ENCODE data around the gene UTP14C.

UTP14C gene

DNA sequence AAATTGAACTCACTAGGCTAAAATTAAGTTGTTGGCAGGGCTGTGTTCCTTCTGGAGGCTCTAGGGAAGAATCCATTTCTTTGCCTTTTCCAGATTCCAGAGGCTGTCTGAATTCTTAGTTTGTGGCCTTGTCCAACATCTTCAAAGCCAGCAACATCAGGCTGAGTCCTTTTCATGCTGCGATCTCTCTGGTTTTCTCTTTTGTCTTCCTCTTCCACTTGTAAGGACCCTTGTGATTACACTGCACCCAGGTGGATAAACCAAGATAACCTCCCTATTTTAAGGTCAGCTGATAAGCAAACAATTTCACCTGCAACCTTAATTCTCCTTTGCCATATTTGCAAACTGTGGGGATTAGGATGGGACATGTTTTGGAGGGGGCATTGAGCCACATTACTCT lies 11.5 kb downstream of the UTP14C start:
- TF ChIP-seq, protein P1, sequence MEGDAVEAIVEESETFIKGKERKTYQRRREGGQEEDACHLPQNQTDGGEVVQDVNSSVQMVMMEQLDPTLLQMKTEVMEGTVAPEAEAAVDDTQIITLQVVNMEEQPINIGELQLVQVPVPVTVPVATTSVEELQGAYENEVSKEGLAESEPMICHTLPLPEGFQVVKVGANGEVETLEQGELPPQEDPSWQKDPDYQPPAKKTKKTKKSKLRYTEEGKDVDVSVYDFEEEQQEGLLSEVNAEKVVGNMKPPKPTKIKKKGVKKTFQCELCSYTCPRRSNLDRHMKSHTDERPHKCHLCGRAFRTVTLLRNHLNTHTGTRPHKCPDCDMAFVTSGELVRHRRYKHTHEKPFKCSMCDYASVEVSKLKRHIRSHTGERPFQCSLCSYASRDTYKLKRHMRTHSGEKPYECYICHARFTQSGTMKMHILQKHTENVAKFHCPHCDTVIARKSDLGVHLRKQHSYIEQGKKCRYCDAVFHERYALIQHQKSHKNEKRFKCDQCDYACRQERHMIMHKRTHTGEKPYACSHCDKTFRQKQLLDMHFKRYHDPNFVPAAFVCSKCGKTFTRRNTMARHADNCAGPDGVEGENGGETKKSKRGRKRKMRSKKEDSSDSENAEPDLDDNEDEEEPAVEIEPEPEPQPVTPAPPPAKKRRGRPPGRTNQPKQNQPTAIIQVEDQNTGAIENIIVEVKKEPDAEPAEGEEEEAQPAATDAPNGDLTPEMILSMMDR (IDR thresholded peaks at IDR 0.05): no peak

- TF ChIP-seq, protein P1 (IDR thresholded peaks at IDR 0.05): no peak
These were observed 19.2 kb downstream of the UTP14C start for GRCh38 chr13:52043675-52044074.

GRCh38 chr13:52047463-52047862 lies 23.0 kb downstream of the UTP14C start:
- TF ChIP-seq, protein P1 (IDR thresholded peaks at IDR 0.05): no peak

DNA sequence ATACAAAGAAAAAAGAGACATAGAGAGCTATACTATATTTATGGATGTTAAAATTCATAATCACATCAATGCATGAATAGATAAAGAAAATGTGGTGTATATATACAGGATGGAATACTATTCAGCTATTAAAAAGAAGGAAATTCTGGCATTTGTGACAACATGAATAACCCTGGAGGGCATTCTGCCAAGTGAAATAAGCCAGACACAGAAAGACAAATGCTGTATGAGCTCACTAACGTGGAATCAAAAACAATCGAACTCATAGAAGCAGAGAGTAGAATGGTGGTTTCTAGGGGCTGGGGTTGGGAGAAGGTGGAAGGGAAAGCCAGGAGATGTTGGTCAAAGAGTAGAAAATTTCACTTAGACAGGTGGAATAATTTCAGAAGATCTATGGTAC lies 24.0 kb downstream of the UTP14C start:
- TF ChIP-seq, protein P1 (IDR thresholded peaks at IDR 0.05): no peak

DNA sequence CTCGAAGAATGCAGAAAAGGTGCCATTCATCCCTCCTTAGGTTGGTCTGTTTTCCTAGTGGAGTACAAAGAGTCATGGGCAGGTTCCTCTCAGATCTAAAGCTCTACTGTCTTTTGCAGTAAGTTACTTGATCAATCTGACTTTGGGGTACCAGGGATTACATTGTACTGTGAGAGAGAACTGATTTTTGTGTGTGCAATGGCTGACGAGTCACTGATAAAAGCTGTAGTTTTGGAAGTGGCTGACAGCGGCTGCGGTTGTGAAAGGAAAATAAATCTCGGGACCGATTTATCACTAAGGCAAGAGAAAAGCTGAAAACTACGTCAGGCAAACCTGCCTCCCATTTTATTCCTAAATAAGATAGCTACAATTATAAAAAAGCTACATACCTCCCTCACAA lies 26.9 kb downstream of the UTP14C start:
- TF ChIP-seq, protein P1 (IDR thresholded peaks at IDR 0.05): no peak

- TF ChIP-seq, protein P1 (IDR thresholded peaks at IDR 0.05): no peak
These were observed 29.0 kb downstream of the UTP14C start for GRCh38 chr13:52053460-52053859.

DNA sequence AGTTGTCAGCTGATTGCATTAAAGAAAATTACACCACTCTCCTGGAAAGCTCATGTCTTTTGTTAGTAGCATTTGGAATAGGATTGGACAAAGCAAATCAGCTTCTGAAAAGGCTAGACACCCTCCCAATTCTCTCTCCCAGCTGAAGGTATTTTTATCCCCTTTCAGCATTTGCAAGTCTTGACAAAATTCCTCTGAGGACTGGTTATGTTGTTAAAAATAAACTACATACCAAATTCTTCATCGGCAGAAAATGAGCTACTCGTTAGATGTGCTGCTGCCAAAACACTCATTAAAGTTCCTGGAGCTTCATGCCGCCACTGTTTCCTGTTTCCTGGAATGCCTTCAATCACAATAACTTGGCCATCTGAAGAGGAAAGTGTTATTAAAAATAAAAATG lies 37.1 kb downstream of the UTP14C start:
- TF ChIP-seq, protein P1 (IDR thresholded peaks at IDR 0.05): no peak

GRCh38 chr13:52067237-52067636 lies 42.7 kb downstream of the UTP14C start:
- TF ChIP-seq, protein P1 (IDR thresholded peaks at IDR 0.05): no peak

Measured in LNCAP (cell line).